NOMO-1 treated with dmso at 0.1 percent for 144 hours (cell line): ENCODE measurements around the gene PCK1.

Source experiments
- DNase-seq: peaks from one replicate; lab custom pipeline; 2025; ENCODE audit not compliant: unreplicated experiment; lab: John Stamatoyannopoulos, UW

The PCK1 gene

DNA sequence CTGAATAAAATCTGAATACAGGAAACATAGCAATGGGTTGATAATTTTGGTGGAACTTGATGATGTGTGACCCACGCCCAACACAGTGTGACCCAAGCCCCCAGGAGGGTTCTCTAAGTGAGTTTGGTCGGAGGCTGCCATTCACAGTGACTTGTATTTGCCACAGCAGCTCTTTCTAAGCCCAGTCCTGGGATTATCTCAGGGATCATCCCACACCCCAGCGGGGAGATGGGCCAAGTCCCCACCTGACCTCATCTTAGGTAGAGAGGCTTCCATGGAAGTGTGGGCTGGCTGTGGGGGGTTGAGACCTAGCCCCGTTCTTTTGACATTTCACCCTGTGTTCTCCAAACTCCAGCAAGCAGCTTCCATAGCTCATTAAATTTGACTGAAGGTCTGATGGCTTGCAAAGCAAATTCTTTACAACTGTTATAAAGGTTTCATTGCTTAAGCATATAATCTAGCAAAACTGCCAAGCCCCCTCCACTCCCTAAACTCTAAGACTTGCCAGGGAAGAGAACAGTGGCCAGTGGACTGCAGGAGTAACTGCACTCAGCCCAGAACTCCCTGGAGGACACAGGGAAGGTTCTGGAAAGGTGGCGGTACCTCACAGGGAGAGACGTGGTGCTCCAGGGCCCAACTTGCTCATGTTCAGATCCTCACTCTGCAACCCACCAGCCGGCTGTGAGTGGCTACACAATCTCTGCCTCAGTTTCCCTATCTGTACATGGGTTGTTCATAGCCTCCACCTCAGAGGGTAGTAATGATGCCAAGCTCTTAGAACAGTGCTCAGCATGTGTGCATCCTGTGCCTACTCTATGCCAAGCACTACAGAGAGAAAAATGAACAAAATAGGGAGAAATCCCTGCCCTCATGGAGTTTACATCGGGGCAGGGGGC, 1.0 kb upstream of the PCK1 start:
- DNase-seq: no peak

DNA sequence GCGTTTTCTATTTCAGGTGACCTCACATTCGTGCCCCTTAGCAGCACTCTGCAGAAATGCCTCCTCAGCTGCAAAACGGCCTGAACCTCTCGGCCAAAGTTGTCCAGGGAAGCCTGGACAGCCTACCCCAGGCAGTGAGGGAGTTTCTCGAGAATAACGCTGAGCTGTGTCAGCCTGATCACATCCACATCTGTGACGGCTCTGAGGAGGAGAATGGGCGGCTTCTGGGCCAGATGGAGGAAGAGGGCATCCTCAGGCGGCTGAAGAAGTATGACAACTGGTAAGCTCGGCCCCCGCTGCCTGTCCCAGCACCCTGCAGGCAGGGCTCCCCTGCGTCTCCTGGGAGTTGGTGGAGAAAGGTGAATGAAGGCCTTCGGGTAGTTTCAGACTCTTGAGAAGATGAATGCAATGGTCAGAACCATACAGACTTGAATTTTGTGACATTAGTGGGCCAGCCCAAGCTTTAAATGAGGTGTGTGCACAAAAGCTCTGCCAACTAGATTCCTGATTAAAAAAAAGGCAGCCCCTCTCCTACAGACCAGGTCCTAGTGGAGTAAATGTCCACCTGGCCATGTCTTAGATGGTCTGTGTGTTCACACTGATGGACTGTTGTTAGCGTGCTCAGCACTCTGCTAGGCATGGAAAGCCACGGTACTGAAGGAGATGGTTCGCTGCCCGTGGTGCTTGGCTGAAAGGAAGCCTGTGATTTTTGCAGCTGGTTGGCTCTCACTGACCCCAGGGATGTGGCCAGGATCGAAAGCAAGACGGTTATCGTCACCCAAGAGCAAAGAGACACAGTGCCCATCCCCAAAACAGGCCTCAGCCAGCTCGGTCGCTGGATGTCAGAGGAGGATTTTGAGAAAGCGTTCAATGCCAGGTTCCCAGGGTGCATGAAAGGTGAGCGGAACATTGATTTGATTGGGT, 708 bp downstream of the PCK1 start:
- DNase-seq: no peak

DNA sequence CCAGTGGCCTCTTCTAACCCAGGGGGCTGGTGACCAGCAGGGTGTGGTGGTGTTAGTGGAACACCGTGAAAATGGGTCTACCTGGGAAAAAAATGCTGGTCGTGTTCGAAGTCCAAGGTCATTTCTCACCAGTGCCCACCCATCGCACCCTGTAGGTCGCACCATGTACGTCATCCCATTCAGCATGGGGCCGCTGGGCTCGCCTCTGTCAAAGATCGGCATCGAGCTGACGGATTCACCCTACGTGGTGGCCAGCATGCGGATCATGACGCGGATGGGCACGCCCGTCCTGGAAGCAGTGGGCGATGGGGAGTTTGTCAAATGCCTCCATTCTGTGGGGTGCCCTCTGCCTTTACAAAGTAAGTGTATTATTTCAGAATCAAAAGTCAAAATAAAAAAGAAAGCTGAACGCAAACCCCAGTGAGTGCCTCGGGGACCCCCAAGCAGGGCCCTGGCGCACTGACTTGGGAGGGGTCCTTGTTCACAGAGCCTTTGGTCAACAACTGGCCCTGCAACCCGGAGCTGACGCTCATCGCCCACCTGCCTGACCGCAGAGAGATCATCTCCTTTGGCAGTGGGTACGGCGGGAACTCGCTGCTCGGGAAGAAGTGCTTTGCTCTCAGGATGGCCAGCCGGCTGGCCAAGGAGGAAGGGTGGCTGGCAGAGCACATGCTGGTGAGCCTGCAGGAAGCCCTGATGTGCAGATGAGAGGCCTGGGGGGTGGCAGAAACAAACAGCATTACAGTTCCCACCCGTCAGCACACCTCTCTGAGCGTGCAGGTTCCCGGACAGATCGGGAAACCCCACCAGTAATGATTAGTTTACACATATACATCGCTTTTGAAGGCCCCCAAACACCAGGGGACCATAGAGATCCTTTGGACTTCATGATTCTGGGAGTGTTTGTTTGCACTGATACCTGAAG, 1.9 kb downstream of the PCK1 start:
- DNase-seq: no peak

DNA sequence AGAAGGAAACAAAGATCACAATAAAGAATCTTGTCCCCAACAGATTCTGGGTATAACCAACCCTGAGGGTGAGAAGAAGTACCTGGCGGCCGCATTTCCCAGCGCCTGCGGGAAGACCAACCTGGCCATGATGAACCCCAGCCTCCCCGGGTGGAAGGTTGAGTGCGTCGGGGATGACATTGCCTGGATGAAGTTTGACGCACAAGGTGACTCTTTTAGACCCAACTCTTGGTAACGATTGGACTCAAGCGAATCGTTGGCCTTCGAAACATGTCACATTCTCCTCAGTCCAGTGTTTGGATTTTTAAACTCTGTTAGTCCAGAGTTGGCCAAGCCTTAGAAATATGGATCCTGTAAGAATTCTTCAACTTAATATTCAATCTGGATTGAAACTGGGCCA, 2.6 kb downstream of the PCK1 start:
- no peak for DNase-seq

DNA sequence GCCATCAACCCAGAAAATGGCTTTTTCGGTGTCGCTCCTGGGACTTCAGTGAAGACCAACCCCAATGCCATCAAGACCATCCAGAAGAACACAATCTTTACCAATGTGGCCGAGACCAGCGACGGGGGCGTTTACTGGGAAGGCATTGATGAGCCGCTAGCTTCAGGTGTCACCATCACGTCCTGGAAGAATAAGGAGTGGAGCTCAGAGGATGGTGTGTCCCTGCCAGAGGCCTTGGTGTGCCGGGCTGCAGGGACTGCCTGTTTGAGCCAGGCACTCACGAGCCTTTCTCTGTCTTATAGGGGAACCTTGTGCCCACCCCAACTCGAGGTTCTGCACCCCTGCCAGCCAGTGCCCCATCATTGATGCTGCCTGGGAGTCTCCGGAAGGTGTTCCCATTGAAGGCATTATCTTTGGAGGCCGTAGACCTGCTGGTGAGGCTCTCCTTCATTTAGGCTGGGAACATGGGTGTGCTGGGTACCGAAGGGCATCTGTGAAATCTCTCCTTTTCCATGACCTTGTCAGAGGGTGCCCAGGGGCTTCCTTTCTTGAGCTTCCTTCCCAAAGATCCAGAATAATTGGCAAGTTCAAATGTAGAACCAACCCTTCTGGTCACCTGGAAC, 3.4 kb downstream of the PCK1 start:
- DNase-seq: no peak

DNA sequence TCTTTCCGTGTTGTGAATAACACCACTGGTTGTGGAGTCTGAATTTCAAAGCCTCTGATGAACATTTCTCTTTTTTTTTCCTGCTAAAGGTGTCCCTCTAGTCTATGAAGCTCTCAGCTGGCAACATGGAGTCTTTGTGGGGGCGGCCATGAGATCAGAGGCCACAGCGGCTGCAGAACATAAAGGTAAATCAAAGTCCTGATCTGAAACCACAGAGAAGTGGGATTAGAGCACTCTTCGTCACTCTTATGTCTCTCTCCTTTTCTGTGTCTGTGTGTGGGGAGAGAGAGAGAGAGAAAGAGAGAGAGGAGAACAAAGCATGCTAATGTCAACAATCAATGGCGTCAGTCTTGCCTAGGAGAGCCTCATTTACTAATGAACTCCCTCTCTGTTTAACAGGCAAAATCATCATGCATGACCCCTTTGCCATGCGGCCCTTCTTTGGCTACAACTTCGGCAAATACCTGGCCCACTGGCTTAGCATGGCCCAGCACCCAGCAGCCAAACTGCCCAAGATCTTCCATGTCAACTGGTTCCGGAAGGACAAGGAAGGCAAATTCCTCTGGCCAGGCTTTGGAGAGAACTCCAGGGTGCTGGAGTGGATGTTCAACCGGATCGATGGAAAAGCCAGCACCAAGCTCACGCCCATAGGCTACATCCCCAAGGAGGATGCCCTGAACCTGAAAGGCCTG, 4.2 kb downstream of the PCK1 start:
- no peak for DNase-seq

DNA sequence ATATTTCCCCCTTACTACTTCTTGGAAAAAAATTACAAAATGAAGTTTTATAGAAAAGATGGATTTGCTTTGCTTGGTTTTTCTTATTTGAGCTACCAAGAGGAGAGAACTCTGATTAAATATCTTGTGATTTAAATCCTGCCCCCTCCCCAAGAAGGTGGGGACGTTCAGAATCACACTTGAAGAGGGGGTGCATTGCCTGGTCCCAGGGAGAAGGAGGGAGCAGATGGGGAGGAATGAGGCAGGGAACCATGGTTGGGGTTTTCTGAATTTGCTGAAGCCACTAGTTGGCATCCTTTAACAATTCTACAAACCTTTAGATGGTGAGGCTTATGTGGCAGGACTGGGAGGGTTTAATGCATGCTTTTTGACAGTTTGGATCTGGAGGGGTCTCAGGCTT, 5.5 kb downstream of the PCK1 start:
- no peak for DNase-seq

DNA sequence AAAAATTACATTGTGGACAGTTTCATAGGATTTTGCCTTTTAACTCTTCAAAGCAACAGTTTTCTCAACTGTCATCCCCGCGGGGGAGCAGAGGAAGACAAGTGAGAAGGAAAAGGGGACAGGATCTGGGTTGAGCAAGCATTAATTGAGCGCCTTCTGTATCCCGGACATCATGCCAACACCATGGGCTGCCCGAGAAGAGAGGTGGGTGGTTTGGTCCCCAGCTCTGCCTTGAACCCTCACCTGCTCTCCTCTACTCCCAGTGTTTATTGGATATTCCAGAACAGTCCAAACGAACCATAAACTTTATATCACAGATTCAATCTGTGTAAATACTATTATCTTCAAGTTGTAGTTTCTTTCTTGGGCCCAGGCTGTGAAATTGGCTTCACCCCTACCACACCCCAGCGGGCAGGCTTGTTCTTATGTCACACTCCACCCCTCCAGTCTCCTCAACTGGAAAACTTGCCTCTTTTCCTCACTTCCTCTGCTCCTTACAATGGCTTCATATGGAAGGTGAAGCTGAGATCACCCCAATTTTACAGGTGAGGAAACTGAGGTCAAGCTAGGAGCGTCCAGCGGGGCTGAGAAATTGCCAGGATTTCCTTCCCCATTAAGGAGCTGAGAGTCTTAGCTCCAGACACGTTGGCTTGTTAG, 6.0 kb downstream of the PCK1 start:
- no peak for DNase-seq

DNA sequence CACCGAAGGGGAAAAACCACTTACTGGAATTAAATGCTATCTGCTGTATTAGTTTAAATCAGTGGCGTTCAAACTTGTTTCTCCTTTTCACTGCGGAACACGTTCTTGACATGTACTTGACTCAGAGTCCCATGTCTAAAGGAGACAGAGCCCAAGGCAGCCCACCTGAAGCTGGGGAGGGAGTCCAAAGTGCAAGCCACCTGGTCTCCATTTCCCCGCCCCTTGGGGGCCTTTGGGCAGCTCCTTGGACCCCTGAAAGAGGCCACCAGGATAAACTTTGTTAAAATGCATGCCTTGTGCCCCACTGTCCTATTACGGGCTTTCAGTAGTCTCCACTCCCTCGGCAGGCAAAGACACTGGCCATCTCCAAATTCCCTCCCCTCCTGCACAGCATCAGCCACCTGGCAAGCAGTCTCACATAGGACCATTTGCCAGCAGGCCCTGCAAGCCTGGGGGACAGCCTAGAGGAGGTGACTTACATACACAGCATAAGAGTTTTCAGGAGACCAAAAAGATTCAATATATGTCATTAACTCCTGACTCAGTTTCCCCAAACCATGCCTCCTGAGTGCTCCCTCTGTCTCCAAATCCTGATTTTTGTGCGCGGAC, 6.7 kb downstream of the PCK1 start:
- DNase-seq: no peak

DNA sequence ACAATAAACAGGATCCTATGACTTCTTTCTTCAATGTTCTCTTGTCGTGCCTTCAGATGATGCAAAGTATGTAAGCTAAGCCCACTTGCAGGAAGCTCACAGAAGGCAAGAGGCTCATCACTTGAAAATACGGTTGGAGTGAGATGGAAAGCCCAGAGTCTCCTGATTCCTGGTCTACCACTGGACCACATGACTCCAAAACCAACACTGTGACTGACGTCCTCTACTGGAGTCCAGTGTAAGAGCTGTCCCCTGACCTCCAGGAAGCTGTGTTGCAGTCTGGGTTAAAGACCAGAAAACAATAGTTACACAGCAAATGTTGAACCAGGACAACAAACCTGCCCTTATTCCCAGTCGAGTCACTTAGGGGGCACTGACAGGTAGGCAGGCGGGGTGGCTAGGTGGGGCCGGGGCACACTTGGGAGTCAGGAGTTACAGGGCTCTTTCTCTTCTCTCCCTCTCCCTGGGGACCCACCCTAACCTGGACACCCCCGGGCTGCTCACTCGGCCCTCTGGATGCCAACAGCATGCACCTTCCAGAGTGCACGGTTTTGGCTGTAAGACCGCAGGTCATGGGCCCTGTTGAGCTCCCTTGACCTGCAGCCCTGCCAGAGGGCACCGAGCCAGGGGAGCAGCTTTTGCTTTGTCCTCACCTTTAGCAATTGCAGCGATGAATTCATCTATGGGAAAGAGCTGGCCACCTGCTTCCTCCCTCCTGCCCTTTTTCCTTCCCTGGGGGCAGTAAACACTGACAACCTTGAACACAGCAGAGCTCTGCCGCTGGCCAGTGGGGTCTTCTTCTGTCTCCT, 7.4 kb downstream of the PCK1 start:
- no peak for DNase-seq

DNA sequence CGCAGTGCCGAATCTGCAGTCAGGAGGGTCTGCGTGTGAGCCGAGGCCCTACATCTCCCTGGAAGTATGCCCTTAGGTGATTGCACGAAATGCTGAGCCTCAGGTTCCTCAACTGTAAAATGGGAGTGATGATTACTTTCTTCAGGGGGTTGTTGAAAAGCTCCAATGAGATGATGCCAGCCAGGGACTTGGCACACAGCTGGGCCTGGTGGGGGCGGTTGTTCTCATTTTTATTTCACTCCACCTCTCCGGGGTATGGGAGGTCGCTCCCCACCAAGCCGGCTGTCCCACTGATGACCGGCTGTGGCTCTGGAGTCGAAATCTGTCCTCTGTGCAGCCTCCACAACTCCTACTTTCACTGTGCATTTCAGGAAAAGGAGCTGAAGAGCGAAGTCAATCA, 8.1 kb downstream of the PCK1 start:
- DNase-seq: no peak

DNA sequence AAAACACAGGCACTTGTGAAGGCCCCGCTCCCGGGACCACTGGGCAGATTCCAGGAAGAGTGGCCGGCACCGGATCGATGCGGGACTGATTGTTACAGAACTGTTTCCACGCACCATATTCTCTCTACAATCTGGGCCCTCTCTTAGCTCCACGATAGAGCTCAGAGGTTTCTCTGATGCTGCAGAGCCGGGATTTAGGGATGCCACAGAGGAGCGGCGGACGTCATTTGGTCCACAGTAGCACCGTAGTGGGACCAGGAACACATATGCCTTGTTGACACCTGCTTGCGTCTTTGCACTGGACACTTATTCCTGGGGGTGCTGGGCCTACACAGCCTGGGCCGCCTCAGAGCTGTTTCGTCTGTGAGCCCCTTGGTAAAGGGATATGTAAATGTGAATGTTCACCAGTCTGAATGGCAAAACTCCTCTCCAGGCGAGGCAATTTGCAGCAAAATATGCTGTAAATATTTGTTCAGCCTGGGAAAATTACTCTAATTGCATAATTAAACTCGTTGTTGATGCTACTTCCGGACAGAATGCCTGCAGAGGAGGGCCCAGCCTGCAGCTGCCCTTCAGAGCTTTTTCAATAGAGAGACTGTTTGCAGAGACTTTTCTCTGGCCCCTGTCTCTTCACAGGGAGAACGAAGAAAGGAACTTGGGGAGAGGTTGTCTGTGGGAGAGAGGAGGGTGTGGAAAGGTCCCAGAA, 9.4 kb downstream of the PCK1 start:
- no peak for DNase-seq

DNA sequence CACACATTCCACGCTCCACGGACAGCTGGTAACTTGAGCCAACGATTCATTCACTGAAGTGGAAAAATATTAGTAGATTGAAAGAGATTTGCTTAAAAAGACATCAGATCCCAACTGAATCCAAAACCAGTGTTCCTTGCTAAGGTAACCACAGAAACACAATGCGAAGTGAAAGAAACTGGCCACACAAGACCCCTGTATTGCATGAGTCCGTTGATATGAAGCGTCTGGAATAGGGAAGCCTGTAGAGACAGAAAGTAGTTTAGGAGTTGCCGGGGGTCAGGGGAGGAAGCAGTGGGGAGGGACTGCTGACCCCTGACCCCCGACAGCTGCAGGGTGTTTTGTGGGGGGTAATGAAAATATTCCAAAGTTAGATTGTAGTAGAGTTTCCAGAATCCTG, 10.0 kb downstream of the PCK1 start:
- no peak for DNase-seq

DNA sequence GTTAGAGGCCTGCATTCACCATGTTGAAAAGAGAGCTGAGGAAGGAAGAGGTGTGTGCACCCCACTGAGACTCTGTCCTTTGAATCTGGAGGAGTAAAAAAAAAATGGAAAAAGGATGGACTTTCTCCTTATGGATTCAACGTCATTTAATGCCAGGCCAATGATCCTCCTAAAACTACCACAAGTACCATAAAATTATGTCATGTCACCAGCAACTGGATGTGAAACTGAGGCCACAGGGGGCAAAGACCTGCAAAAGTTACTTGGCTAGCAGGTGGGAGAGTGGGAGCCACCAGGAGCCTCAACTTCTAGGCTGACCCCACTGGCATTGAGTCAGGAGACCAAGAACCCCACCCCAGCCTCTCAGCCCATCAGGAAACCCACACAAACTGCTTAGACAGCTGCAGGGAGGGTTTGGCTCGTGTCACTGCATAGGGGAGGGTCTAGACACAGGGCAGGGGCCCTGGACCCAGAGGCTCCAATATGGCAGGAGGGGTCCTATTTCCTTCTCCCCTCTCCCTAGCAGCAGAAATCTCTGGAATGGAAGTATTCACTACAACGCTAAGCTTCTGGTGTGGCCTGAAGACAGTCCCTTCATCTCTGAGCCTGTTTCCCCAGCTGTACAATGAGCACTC, 11.0 kb downstream of the PCK1 start:
- no peak for DNase-seq

DNA sequence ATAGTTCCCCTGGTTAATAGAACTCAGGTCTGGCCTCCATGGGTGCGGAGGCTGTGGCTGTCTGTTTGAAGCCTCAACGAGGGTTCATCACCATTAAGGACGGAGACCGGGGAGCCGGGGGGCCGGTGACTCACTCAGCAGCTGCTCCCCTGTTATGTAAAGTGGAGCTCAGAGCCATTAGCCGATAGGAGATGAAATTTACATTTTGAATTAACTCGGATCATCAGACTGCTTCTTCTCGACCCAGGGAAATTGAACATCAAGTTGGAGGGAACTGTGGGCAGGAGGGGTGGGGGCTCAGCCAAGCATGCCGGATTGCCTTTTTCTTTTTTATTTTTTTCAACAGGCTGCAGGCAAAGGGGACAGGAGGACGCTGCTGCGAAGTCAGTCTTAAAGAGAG, 12.3 kb downstream of the PCK1 start:
- no peak for DNase-seq

DNA sequence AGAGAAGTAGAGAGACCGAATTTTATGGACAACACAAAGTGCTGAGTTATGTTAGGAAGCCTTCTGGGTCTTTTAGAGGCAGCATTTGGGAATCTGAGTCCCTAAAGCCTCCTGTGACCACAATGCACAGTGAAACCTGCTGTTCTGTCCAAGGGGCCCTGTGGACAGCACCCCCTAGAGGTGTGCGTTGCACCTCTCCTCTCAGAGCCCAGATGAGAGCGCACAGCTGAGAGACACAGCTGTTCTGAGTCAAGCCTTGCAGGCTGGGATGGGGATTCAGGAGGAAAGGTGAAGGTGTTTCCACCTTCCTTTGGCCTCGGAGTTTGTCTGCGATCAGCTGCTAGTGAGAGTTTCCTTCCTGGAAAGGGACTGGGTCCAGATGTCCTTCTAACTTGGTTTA, 13.0 kb downstream of the PCK1 start:
- DNase-seq: no peak

DNA sequence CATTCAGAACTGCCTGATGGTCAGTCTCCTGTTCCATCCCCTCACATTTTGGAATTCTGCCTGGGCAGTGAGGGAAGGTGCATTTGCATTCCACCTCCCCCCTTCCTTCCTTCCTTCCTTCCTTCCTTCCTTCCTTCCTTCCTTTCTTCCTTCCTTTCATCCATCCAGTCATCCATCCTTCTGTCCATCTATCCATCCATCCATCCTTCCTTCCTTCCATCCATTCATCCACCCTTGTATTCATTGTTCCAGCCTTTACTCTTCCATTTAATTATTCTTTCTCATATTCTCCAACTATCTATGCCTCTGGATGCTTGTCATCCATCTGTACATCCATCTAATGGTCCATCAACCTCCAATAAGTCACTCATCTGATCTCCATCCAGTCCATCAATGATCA, 14.0 kb downstream of the PCK1 start:
- no peak for DNase-seq
